Fibroblast of lung (primary cell): ENCODE measurements around the gene SCRG1.

Experiments
- EZH2 ChIP-seq: IDR thresholded peaks from 2 replicates; pipeline ENCODE4 v1.5.1; 2012; ENCODE audit warnings: low read length, control low read depth, mild to moderate bottlenecking; ENCODE audit errors: missing control alignments
- TF ChIP-seq, protein P1 (sequence below), 2 donors: IDR thresholded peaks in 1 of 2; conservative IDR thresholded peaks in 1 of 2; 1 replicate in 1 of 2; 2 replicates in 1 of 2; pipeline ENCODE4 v1.5.1; 2011 to 2012; ENCODE audit warnings: low read length in 2 of 2, control low read depth in 1 of 2, inconsistent platforms in 1 of 2, low read depth in 1 of 2, mild to moderate bottlenecking in 1 of 2

DNA sequence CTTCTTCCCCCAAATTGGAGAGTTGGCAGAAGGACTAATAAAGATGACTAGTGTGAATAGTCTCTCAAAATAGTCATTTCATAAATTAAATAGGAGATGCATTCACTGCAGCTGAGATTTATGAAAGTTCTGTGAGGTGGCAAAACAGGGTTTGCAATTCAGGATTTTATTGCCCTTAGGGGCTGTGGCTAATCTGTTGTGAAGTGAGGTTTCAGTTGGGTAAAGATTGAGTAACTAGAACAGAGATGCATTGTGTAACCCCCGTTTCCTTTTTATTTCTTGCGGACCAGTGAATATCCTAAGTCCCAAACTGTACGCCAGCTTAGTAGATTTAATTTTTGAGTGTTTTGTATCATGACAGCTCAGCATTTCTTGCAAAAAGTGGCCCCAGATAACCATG, 16.2 kb upstream of the SCRG1 start:
- TF ChIP-seq, protein P1, sequence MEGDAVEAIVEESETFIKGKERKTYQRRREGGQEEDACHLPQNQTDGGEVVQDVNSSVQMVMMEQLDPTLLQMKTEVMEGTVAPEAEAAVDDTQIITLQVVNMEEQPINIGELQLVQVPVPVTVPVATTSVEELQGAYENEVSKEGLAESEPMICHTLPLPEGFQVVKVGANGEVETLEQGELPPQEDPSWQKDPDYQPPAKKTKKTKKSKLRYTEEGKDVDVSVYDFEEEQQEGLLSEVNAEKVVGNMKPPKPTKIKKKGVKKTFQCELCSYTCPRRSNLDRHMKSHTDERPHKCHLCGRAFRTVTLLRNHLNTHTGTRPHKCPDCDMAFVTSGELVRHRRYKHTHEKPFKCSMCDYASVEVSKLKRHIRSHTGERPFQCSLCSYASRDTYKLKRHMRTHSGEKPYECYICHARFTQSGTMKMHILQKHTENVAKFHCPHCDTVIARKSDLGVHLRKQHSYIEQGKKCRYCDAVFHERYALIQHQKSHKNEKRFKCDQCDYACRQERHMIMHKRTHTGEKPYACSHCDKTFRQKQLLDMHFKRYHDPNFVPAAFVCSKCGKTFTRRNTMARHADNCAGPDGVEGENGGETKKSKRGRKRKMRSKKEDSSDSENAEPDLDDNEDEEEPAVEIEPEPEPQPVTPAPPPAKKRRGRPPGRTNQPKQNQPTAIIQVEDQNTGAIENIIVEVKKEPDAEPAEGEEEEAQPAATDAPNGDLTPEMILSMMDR (conservative IDR thresholded peaks at IDR 0.05 in 1 of 2, IDR thresholded peaks at IDR 0.05 in 1 of 2; ENCODE audit: low read depth in 1 of 2, low read length in 2 of 2): no peak
- TF ChIP-seq EZH2: no peak
